Stimulated activated CD4-positive, alpha-beta T cell treated with anti-CD3 and anti-CD28 coated beads, Interleukin-2, amount 100 ng/mL, for 48 hours (primary cell): ENCODE results near the gene SBK1.
"Not testable (repeated sequence)": the region's sequence is repeated elsewhere in the genome, so short reads cannot be mapped to it uniquely, and the experiment has no call there.

ENCODE experiments used
- DNase-seq, 2 donors: peaks; one replicate each; pipeline ENCODE4 v3.0.0-alpha.2; 2020

SBK1 gene

DNA sequence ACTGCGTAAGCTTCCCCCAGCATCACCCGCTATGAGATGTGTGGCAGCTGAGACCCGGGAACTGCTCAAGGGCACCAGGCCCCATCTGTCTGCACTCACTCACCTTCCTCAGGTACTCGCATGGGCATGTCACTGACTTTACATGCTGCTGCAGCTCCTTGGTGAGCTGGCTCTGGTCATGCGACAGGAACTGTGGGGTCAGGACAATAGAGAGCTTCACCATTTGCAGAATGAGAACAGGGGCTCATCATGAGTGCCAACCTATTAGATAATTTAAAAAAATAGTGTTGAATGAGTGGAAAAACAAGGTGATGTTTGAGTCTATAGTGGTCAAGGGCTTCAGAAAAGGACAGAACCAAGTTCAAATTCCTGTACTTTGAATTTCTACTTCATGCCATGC is 70.3 kb downstream of the SBK1 start:
- DNase-seq = not testable (repeated sequence)

DNA sequence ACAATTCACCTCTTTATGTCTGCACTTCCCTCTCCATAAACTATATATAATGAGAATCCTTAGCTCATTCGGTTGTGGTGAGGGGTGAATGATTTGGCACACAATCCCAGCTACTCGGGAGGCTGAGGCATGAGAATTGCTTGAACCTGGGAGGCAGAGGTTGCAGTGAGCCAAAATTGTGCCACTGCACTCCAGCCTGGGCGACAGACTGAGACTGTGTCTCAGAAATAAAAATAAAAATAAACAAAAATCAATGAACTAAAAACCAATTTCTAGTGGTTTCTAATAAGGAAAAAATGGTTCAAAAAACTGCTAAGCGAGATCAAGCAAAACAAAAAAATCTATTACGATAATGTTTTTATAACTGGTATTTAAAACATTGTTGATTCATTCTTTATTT is 71.1 kb downstream of the SBK1 start, which contains the start of gene NPIPB6:
Gene NPIPB6, minus strand, starts transcription at position 101 of the 400 bp plus-strand sequence. CDS start 686 bp downstream, outside the sequence.
- DNase-seq = not testable (repeated sequence)

DNA sequence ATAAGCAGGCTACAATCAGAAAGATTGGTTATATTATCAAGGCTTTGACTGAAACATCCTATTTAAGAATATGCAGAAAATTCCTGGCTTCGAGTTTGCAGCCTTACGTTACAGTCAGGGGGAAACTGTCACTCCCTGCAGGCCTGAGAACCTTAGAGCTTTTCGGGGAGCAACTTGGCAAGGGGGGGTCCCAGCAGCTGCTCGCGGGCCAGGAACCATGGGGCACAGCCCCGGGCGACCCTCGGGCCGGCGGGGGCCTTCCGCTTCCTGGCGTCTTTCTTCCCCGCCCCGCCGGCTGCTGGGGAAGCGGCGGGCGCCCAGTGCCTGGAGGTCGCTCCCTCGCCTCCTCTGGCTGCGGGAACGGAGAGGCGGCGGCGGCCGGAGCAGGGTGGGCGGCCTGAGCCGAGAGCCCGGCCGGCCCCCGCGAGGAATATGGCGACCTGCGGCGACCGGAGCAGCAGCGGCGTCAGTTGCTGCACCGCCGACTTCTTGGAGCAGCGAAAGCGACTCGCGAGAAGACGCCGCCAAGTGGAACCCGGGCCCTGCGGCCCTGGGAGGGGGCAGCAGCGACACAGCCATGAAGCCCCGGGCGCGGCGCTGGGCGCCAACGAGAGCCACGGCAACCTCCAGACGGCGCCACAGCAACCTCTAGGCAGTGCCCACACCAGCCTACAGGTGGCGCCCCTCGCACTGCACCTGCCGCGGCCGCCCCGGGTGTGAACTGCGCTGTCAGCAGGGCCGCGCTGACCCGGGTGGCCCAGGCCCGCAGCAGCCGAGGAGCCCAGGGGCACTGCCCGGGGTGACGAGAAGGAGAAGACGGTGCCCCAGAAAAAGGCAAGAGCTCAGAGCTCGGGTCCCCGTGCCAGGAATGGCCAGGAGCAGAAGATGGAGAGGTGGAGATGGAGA is 72.2 kb downstream of the SBK1 start:
- DNase-seq = not testable (repeated sequence)

DNA sequence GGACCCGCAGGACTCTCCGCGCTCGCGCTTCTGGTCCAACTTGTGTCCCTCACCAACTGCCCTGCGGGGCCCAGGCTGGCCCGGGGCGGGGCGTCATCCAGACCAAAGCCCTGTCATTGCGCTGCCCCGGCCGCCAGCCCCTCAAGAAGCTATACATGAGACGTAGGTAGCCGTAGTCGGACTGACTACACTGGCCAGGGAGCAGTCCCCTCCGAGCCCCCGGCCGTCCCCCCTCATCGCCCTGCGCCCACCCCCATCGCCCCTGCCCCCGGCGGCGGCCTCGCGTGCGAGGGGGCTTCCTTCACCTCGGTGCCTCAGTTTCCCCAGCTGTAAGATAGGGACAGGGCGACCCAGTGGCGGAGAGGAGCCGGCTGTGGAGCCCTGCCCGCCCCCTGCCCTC is 75.6 kb downstream of the SBK1 start:
- not testable (repeated sequence) for DNase-seq
